ENCODE measurements around the gene PCGF5. TPM values are rescaled to one million over a fixed set of nuclear protein-coding genes. Genes with fewer than 3 reads are reported as not detected.
A peak's percentile ranks its signal among the peaks of the same experiment; 100 is the strongest.
"Not testable (repeated sequence)": the region's sequence is repeated elsewhere in the genome, so short reads cannot be mapped to it uniquely, and the experiment has no call there.

Gene PCGF5
- total and polyA plus RNA-seq, 8 donors, result 19.7 to 47.2 (median 21.4) TPM

DNA sequence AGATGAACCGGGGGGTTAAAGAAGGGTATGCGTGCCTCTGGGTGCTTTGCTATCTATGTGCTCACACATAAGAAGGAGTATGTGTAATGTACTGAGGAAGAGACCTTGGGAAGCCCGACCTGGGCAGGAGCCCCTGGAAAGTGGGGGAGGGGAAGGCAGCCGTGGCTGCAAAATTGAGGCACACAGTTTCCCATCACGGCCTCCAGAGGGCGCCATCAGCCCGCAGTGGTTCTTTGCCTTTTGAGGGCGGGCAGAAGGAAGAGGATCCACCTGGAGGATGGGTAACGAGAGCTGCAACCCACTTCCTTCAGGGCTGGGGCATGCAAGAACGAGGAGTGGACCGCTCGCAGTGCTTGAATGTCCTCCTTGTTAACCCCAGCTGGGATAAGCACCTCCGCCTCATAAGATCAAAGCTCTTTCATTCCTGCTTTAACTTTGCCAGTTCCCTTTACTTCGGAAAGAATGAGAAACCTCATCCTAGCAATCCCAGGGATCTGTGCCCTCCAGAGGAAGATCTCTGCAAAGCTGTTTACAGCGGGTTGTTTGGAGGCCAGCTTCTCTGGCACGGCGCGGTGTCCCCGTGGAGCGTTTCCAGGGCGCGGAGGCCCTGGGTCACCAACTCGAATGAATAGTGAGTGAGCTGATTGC, 77.9 kb downstream of the PCGF5 start:
- peak; percentile 99 for ATAC-seq
- Histone ChIP-seq H3K36me3 (no peaks in the 10 kb centered on the region), H3K4me3 (peak overlapping the region; percentile 27 to 33), H3K4me1 (peaks cover 0 to 11% of the 10 kb centered on the region in 2 donors), H3K9me3 (no peaks in the 10 kb centered on the region), H3K27me3 (no peaks in the 10 kb centered on the region), H3K27ac (peak overlapping the region; percentile 7 to 27)
- intact Hi-C loops (cut with DNase I), result loop anchor here in 1 of 2 donors (5.0 kb wide), 1 partner anchor 64 kb away; no protein-coding TSS in a partner anchor
- peak; percentile 79 to 90 (median 84) for DNase-seq
- TF ChIP-seq, protein P1, sequence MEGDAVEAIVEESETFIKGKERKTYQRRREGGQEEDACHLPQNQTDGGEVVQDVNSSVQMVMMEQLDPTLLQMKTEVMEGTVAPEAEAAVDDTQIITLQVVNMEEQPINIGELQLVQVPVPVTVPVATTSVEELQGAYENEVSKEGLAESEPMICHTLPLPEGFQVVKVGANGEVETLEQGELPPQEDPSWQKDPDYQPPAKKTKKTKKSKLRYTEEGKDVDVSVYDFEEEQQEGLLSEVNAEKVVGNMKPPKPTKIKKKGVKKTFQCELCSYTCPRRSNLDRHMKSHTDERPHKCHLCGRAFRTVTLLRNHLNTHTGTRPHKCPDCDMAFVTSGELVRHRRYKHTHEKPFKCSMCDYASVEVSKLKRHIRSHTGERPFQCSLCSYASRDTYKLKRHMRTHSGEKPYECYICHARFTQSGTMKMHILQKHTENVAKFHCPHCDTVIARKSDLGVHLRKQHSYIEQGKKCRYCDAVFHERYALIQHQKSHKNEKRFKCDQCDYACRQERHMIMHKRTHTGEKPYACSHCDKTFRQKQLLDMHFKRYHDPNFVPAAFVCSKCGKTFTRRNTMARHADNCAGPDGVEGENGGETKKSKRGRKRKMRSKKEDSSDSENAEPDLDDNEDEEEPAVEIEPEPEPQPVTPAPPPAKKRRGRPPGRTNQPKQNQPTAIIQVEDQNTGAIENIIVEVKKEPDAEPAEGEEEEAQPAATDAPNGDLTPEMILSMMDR (IDR thresholded peaks at IDR 0.05), result peak; percentile 79 to 86

DNA sequence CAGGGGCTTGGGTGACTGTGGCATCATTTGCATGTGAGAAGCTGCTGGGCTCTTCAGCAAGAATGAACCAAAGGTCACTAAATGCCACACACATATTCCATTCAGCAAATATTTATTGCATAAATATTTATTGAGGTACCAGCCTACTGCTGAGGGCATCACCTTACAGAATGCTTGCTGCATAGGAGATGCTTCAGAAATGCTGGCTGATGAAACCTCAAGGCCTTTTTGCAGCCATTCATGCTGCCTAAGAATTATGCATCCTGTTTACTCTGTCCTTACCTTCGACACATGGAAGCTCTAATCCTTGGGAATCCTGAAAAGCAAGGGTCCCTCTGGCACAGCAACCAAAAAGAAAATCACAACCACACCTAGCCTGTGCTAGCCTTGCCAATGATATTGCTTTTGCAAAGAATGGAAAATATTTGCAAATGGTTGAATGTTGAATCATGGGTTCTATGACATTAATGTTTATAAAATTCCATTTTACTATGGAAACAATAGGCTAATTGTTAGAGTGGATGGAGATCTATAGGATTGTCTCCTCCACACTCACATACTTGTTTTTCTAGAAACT, 79.6 kb downstream of the PCGF5 start:
- DNase-seq (no peak), ATAC-seq (no peak)
- Histone ChIP-seq H3K4me3 (no peak overlapping the region), H3K4me1 (peaks cover 0 to 11% of the 10 kb centered on the region in 2 donors), H3K36me3 (no peaks in the 10 kb centered on the region), H3K27ac (no peak overlapping the region), H3K27me3 (no peaks in the 10 kb centered on the region), H3K9me3 (no peaks in the 10 kb centered on the region)
- TF ChIP-seq, protein P1 (IDR thresholded peaks at IDR 0.05), result no peak
- intact Hi-C loops (cut with DNase I), result loop anchor here in 1 of 2 donors (5.0 kb wide), 1 partner anchor 62 kb away; no protein-coding TSS in a partner anchor

DNA sequence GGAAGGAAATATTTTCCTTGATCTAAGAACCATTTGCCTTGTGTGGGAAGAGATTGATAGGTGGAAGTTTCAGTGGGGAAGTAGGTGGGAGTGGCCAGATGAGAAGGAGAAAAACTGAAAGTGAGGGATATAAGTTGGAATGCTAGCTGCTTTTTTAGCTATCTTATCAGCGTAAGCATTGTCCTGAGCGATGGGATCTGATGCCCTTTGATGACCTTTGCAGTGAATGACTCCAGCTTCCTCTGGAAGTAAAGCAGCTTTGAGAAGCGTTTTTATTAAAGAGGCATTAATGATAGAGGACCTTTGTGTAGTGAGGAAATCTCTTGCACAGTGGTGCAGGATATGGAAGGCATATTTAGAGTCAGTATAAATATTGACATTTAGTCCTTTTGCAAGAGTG, 82.5 kb downstream of the PCGF5 start:
- H3K9me3 ChIP-seq; H3K27me3 ChIP-seq; DNase-seq; ATAC-seq; H3K36me3 ChIP-seq; H3K4me3 ChIP-seq; intact Hi-C loops (cut with DNase I); H3K27ac ChIP-seq: not testable (repeated sequence)
- peaks cover 0 to 11% of the 10 kb centered on the region in 2 donors for H3K4me1 ChIP-seq

DNA sequence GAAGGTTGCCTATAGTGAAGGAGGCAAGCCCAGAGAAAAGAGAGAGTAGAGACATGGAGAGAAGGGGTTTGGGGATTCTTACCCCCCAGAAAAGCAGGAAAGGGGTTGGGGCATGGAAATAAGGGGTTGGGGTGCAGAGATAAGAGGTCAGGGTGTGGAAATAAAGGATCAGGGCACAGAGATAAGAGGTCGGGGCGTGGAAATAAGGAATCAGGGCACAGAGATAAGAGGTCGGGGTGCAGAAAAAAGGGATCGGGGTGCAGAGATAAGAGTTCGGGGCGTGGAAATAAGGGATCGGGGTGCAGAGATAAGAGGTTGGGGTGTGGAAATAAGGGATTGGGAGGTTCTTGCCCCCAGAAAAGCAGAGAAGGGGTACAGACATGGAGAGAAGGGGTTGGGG, 85.5 kb downstream of the PCGF5 start:
- H3K27ac ChIP-seq; intact Hi-C loops (cut with DNase I); ATAC-seq: not testable (repeated sequence)

DNA sequence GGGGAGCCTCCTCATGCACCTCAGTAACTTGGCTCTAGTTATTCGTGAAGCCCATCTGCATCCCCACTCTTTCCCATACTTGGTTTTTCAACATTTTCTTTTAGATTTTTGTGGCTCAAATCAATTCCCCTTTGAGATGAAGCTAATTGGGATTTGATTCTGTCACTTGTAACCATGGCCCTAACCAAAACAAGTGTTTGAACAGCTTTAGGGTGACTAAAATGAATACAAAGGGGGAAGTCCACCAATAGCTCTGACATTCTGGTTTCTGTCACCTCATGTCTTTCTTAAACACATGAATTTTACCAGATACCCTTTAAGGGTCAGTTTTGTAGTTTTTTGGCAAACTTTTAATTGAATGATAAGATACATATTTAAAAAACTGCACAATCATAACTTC, 87.0 kb downstream of the PCGF5 start:
- Histone ChIP-seq H3K27ac (no peak overlapping the region), H3K9me3 (no peaks in the 10 kb centered on the region), H3K4me1 (no peaks in the 10 kb centered on the region), H3K27me3 (no peaks in the 10 kb centered on the region), H3K36me3 (no peaks in the 10 kb centered on the region), H3K4me3 (no peak overlapping the region)
- DNase-seq (no peak), ATAC-seq (no peak)
- intact Hi-C loops (cut with DNase I), result no loop called here
- TF ChIP-seq, protein P1 (IDR thresholded peaks at IDR 0.05), result no peak

More for the DNA sequence above, 85.5 kb downstream of the PCGF5 start:
- not testable (repeated sequence) for H3K36me3 ChIP-seq, H3K4me3 ChIP-seq, H3K9me3 ChIP-seq, H3K27me3 ChIP-seq, DNase-seq, H3K4me1 ChIP-seq

DNA sequence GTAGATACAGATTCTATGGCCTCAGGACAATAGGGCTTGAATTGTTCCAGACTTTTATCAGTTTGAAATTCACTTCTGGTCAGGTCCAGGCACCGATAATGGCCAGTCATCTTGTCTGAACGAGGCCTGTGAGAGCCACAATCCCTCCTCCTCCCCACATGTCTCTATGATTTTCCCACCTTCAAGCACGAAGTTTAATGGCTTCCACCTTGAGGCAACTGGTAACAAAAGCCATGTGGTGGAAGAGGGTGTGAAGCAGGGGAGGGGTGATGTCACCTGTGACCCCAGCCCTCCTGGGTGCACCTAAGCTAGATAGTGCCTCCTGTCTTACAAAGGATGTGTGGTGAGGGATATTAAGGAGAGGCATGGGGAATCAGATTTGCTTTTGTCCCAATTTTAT, 89.2 kb downstream of the PCGF5 start:
- ATAC-seq, result no peak
- Histone ChIP-seq H3K36me3 (no peaks in the 10 kb centered on the region), H3K4me3 (no peak overlapping the region), H3K4me1 (no peaks in the 10 kb centered on the region), H3K27me3 (no peaks in the 10 kb centered on the region), H3K9me3 (no peaks in the 10 kb centered on the region), H3K27ac (no peak overlapping the region)
- TF ChIP-seq, protein P1 (IDR thresholded peaks at IDR 0.05), result no peak
- DNase-seq, result no peak
- intact Hi-C loops (cut with DNase I), result no loop called here

Measured in left lung (tissue), 10 donors.